ENCODE data around the gene GLT6D1.

DNA sequence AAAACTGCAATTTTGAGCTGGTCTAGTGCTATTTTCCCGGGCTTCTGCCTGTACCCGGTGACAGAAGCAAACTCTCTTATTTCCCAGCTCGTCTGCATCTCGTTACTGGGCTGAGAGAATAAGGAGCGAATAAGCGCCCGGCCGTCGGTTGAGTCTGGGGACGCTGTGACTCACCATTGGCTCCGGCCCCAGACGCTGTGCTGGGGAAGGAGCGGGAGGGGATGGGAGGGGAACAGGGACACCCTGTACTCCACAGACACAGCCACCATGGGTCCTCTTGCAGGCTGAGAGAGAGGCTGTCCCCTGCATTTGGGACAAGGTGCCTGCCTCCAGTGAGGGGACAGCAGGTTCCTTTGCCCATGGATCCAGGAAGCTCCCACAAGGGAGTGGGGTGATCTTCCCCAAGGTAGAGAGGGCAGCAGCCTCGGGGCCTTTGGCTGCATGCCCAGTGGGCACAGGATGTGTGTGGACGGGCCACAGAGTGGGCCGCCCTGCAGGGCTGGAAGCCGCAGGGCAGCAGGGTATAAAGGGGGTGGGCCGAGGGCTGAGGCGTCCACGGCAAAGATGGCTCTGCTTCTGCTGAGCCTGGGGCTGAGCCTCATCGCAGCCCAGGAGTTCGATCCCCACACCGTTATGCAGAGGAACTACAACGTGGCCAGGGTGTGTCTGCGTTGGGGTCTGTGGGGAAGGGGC is 23.6 kb upstream of the GLT6D1 start, which contains the start of gene LCN9:
- TF ChIP-seq, protein P1, sequence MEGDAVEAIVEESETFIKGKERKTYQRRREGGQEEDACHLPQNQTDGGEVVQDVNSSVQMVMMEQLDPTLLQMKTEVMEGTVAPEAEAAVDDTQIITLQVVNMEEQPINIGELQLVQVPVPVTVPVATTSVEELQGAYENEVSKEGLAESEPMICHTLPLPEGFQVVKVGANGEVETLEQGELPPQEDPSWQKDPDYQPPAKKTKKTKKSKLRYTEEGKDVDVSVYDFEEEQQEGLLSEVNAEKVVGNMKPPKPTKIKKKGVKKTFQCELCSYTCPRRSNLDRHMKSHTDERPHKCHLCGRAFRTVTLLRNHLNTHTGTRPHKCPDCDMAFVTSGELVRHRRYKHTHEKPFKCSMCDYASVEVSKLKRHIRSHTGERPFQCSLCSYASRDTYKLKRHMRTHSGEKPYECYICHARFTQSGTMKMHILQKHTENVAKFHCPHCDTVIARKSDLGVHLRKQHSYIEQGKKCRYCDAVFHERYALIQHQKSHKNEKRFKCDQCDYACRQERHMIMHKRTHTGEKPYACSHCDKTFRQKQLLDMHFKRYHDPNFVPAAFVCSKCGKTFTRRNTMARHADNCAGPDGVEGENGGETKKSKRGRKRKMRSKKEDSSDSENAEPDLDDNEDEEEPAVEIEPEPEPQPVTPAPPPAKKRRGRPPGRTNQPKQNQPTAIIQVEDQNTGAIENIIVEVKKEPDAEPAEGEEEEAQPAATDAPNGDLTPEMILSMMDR (IDR thresholded peaks at IDR 0.05; ENCODE audit: low read length): no peak
- TF ChIP-seq EZH2 (optimal IDR thresholded peaks at IDR 0.05; ENCODE audit: low read depth, low read length): no peak
- TF ChIP-seq EZH2phosphoT487 (IDR thresholded peaks at IDR 0.05; ENCODE audit: low read length): no peak

All from MM.1S (cell line).